GM18505 (cell line): Measurements from ENCODE around the gene SERPINI1.
"Not testable (repeated sequence)": the region's sequence is repeated elsewhere in the genome, so short reads cannot be mapped to it uniquely, and the experiment has no call there.

Experiments used
- ATAC-seq: cut with Tn5 transposase; IDR thresholded peaks from one replicate; pipeline ENCODE4 v1.9.1; 2021; ENCODE audit not compliant: unreplicated experiment
- POLR2A ChIP-seq: IDR thresholded peaks from 4 replicates; pipeline ENCODE4 v1.6.1; 2011; ENCODE audit warnings: borderline replicate concordance; ENCODE audit not compliant: insufficient read depth, insufficient read length; ENCODE audit errors: extremely low read depth

The SERPINI1 gene

DNA sequence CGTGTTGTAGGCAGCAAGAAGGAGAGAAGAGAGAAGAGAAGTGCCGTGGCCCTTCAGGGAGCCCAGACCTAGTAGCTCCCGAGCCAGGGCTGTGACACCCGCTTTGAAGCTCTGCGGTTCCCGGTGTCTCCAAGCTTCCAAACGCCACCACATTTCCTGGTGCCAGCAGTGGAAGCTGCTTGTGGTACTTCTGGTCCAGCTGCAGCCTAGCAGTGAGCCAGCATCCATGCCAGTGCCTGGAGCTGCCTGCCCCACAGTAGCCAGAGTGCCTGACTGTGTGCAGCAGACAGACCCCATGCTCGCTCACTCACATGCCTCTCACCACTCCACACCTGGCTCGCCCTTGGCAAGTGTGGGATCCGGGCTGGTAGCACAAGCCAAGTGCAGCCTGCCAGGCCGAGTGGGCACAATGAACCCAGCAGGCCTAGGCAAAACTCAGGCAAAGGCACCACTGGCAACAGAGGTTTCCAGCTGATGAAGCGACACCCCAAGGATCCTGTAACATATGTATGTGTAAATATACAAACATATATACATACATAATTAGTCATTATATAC lies 85.8 kb downstream of the SERPINI1 start:
- ATAC-seq: no peak

DNA sequence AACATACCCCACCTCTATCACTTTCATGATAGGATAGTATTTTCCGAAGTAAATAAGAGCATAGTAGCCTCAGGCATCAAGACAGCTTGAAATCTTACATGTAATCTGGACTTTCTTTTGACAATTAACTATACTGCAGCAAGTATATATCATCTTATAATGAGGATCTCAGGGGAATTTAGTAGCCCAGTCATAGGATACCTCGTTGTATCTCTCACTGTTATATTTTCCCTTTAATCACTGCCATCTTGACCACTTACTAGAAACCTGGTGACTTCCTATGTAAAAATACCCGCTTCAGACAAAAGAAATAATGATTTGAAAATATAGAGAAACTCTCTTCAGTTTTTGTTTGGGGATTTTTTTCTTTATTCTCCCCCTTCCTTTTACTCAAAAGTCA lies 88.2 kb downstream of the SERPINI1 start:
- no peak for TF ChIP-seq POLR2A
- ATAC-seq: no peak

More for the DNA sequence above, 85.8 kb downstream of the SERPINI1 start:
- no peak for TF ChIP-seq POLR2A

DNA sequence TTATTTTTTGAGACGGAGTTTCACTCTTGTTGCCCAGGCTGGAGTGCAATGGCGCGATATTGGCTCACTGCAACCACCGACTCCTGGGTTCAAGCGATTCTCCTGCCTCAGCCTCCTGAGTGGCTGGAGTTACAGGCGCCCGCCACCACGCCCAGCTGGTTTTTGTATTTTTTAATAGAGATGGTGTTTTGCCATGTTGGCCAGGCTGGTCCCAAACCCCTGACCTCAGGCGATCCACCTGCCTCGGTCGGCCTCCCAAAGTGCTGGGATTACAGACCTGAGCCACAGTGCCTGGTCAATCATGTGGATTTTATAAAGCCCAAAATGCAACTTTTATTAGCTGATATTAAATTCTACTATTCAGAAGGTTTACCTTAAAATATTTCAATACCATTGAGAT lies 92.1 kb downstream of the SERPINI1 start:
- not testable (repeated sequence) for ATAC-seq

DNA sequence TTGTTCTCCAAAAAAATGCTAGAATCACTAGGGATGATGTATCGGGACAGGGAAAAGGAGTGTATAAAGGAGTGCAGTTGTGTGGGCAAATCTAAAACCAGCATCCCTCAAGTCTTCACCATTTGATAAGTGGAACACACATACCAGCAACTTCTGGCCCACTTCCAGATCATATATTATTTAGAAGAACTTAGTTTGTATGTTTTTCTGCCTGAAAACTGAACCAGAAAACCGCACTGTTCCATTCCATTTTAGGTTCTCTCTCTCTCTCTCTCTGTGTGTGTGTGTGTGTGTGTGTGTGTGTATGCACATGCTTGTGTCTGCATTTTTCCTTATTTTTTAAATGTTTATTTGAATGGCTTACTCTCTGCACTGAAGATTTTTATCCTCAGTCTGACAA lies 93.5 kb downstream of the SERPINI1 start:
- ATAC-seq: no peak
- TF ChIP-seq POLR2A: no peak

DNA sequence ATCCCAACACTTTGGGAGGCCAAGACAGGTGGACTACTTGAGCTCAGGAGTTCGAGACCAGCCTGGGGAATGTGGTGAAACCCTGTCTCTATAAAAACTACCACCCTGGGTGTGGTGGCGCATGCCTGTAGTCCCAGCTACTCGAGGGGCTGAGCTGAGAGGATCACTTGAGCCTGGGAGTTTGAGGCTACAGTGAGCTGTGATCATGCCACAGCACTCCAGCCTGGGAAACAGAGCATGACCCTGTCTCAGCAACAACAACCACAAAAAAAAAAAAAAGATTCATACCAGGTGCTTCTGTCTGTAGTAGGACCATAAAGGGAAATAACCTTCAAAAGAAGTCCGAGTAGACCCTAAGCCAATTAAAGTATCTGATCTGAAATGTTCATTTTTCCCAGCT lies 94.5 kb downstream of the SERPINI1 start:
- peak; percentile 82 for ATAC-seq
- TF ChIP-seq POLR2A: no peak

DNA sequence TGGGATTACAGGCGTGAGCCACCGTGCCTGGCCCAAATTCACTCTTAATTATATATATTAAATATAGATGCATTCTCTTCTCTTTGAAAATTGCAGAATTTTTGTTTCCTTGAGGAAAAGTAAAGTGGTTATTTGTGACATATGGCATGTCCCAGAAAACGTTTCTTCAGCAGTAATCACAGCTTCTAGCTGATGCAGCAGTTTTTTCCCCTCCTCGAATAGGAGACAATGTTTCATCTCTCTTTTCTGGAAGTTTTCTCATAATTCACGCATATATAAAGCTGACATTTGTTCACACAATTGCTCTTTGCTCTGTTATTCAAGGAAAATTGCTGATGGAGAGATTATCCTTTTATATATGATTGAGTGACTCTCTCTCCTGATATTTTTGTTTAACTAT lies 99.8 kb downstream of the SERPINI1 start:
- TF ChIP-seq POLR2A: no peak
- no peak for ATAC-seq

DNA sequence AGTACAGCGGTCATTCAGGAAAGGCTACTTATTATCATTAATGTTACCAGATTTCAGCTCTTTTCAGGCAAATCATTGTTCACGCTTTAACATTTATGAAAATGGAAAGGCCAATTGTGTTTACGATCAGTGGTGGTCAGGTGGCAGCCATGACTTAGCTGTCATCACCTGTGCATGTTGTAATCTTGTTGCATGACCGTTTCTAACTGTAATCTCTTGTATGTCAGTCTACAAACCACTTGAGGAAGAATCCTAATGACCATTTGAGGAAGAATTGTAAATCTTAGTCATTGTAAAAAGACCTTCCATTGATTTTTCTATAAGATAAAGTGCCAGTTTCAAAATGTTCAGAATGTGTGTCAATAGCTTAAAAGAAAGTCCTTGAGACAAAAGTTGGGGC lies 100.4 kb downstream of the SERPINI1 start:
- ATAC-seq: no peak
- no peak for TF ChIP-seq POLR2A

DNA sequence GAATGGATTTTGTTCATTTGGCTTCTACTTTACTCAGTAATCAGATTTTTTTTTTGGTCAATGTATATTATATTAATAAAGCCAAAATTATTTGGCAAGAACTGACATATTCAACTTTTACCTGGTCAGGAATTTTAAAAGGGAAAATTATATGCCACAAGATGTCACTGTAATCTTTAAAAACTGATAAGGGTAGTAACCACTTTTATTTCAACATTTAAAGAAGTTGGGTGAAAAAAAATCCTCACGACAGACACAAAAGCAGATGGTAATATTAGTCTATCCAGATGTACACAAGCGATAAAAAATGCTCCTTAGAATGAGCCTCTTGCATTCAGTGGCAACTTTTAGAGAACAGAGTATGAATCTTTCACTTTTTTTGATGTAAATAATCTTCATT lies 101.9 kb downstream of the SERPINI1 start:
- ATAC-seq: no peak
- no peak for TF ChIP-seq POLR2A

DNA sequence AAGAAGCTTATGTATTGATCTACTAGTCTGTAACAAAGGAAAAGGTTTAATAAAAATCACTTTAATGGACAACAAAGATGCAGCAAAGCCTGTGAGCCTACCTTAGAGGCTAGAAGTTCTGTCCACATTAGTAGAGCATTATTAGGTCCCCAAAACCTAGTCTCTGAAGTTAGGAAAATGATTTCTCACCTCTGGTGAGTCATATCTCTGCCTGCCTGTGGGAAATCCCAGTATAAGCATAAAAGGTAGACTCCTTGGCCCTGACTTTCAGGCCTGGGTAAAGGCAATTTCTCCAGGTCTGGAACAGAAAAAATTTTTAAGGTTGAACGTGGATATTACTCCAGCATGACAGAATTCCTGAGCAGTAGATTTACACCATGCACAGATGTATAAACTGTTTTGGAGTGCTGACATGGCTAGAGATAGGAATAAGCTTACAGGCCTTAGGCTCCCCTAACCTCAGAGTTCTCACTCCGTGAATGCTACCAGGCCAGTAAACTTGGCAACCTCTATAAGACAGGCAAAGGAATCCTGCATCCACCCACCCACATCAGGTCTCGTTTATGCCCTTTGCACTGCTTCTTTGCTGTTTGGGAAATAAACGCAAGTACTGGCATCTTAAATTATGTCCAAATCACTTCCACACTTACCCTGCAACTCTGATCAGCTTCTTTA lies 104.1 kb downstream of the SERPINI1 start:
- no peak for ATAC-seq
- no peak for TF ChIP-seq POLR2A

DNA sequence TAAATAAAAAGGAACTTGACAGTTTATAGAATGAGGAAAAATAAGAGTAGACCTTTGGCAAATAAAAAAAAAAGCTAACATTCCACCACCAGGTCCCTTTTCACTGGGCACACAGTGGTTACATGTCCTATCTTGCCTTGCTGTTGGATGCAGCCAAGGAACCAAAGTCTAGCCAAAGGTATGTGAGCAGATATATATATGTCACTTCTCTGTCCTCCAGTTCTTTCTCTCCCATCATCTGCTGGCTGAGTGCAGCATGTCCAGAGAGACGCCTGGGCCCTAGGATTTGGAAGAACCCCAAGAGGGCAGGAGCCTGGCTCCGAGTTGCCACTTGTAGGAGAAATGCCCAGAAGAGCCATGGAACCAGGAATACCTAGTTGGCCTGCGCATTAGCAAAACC lies 104.7 kb downstream of the SERPINI1 start:
- no peak for ATAC-seq
- TF ChIP-seq POLR2A: no peak

DNA sequence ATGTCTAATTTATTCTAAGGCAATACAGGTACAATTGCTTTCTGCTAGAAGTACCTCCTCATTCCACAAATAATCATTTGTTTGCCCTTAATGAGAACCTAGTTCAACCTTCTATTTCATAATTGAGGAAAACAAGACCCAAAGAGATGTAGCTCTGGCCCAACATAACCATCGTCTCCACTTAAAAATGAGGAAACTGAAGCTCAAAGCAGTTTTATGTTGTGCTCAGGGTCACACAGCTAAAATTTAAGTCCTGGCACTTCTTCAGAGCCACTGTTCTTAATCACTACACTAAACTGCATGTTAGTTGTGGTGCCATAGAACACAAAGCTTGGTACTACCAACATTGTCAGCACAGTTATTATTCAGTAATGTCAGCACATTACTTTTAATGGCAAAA lies 108.0 kb downstream of the SERPINI1 start:
- no peak for TF ChIP-seq POLR2A
- ATAC-seq: peak; percentile 5

DNA sequence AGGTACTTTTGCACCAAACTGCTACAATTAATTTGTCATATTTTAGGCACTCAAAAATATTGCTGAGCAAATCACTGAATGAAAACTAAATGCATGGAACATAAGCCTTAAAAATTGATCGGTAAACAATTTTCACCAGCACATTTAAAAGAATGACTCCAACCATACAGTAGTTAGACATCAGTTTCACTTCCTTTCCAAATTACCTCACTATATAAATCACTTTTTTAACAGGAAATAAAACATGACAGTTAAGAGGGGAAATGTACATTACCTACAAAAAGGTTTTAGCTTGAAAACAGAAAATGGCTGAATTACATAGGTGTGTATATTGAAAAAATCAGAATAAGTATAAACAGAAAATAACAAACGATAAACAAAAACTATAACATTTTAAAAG lies 108.4 kb downstream of the SERPINI1 start:
- no peak for TF ChIP-seq POLR2A
- ATAC-seq: peak; percentile 55

DNA sequence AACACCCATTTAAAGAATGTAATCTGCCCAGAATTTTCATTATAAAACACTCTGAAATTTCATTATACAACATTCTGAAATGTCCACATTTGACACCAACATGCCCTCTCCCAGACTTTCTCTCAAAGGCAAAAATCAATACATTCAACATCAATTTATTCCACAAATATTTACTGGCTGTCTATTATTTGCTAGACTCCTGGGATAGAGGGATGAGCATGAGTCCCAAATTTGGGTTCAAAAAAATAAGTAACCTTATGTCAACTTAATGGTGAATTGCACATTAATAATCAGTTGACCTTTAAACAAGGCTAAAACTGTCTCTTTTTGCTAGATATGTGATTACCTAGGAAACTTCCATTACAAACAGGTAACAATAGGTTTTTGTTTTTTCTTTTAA lies 109.0 kb downstream of the SERPINI1 start:
- TF ChIP-seq POLR2A: no peak
- ATAC-seq: no peak

DNA sequence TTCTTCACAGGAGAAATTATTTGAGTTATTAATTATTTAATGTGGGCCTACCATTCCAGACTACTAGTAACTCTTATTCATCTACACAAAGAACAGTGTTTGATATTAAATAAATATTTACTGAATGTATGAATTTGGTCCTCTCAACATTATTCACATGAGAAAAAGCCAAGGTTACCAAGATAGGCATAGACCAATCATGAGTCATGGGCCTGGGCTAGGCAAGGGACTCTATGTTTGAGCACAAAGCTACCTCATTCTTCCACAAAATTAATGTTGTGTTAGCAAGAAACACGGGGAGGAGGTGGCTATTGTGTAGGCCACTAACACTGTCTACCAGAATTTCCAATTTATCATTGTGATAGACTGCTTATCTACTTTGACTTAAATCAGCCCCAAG lies 115.7 kb downstream of the SERPINI1 start:
- ATAC-seq: no peak
- no peak for TF ChIP-seq POLR2A

DNA sequence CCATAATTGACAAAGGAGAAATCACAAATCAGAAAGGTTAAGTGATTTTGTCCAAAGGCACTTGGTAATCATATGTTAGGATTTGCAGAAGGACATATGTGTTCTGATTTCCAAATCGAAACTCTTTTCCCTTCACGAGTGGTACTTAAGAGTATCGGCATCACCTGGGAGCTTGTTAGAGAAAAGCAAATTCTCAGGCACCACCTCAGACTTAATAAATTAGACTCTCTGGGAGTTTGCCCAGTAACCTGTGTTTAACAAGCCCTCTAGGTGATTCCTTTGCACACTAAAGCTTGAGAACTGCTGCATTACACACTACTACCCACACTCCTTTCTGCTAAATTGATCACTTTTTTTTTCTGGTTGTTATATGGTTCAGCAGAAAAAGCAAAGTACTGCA lies 116.2 kb downstream of the SERPINI1 start:
- ATAC-seq: no peak
- no peak for TF ChIP-seq POLR2A

DNA sequence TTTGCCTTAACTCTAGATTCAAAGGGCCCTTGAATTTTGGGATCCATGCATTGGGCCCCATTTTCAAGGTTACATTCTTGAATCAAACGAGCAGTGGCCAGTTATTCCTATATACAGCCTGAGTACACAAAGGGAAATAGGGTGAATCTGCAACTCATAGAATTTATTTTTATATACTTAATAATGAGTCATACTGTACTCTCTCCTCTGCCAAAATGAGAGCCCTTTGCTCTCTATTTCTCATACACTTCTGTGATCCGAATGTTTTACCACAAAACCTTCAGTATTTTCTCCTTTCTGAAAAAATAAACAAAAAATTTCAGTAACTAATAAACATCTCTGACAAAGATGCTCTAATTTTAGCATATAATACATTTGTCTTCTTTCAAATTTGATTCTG lies 116.7 kb downstream of the SERPINI1 start:
- ATAC-seq: no peak
- TF ChIP-seq POLR2A: no peak

DNA sequence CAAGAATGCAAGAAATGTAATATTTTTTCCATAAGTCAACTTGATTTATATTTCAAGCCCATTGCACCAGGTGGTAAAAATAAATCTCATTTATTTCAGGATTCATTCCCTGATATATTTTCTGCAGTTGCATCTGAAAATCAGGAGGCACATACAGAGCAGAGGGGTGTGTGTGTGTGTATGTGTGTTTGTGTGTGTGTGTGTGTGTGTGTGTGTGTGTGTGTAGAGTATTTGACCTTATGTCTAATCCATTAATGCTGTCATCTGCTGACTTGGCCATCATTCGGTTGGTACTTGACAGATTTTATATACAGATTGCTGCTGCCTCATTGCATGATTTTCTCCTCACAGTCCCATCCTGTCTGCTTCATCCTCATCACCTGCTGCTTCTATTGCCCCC lies 118.5 kb downstream of the SERPINI1 start:
- no peak for ATAC-seq
- no peak for TF ChIP-seq POLR2A
